Spleen (tissue), 11 donors: ENCODE data around the gene PRR33. TPM values are rescaled to one million over a fixed set of nuclear protein-coding genes. Genes with fewer than 3 reads are reported as not detected.

Source experiments
- DNase-seq: peaks from one replicate; pipeline ENCODE4 v3.0.0-alpha.2; 2020
- H3K27ac ChIP-seq, 8 donors: fragments of 200-600 bp; sonication (generic) in 7 of 8; 1 replicate in 4 of 8; 2 replicates in 4 of 8; pipeline versions ENCODE4 v1.5.0 to v1.8.0; 2016 to 2021; ENCODE audit warnings: inconsistent platforms in 4 of 8, mild to moderate bottlenecking in 4 of 8, moderate library complexity in 1 of 8
- H3K27me3 ChIP-seq, 7 donors: fragments of 200-600 bp; sonication (generic) in 6 of 7; replicated peaks in 1 of 7; 1 replicate in 4 of 7; 2 replicates in 3 of 7; pipeline versions ENCODE4 v1.5.0 to v1.8.0; 2016 to 2021; ENCODE audit warnings: inconsistent platforms in 3 of 7, mild to moderate bottlenecking in 1 of 7
- H3K36me3 ChIP-seq, 6 donors: fragments of 200-600 bp; sonication (generic) in 5 of 6; 1 replicate in 4 of 6; 2 replicates in 2 of 6; pipeline versions ENCODE4 v1.5.0 to v1.8.0; 2016 to 2021; ENCODE audit warnings: inconsistent platforms in 2 of 6
- H3K4me1 ChIP-seq, 6 donors: fragments of 200-600 bp; sonication (generic) in 5 of 6; 1 replicate in 3 of 6; 2 replicates in 3 of 6; pipeline versions ENCODE4 v1.5.0 to v1.8.0; 2016 to 2021; ENCODE audit warnings: inconsistent platforms in 3 of 6
- H3K4me3 ChIP-seq, 8 donors: fragments of 200-600 bp; sonication (generic) in 7 of 8; 1 replicate in 4 of 8; 2 replicates in 4 of 8; pipeline versions ENCODE4 v1.5.0 to v1.8.0; 2016 to 2021; ENCODE audit warnings: inconsistent platforms in 4 of 8, mild to moderate bottlenecking in 4 of 8, moderate library complexity in 2 of 8
- H3K9me3 ChIP-seq, 8 donors: fragments of 200-600 bp; sonication (generic) in 7 of 8; 1 replicate in 4 of 8; 2 replicates in 4 of 8; pipeline versions ENCODE4 v1.5.0 to v1.8.0; 2016 to 2021; ENCODE audit warnings: inconsistent platforms in 4 of 8
- CTCF ChIP-seq, 11 experiments: fragments of 200-600 bp in 7 of 11; fragments of 450-650 bp in 4 of 11; sonication (generic) in 4 of 11; IDR thresholded peaks in 8 of 11; conservative IDR thresholded peaks in 3 of 11; 1 replicate in 7 of 11; 2 replicates in 4 of 11; pipeline versions ENCODE4 v1.4.0 to v1.8.0; 2016 to 2021; ENCODE audit warnings: antibody characterized with exemption in 11 of 11, inconsistent platforms in 4 of 11, mild to moderate bottlenecking in 1 of 11
- POLR2A ChIP-seq, 3 donors: fragments of 450-650 bp; IDR thresholded peaks; one replicate each; pipeline ENCODE4 v1.5.1; 2017; ENCODE audit warnings: antibody characterized with exemption in 3 of 3, mild to moderate bottlenecking in 1 of 3
- POLR2AphosphoS5 ChIP-seq, 3 donors: sonication (generic); formaldehyde crosslinking; IDR thresholded peaks; one replicate each; pipeline ENCODE4 v1.5.1; 2017; ENCODE audit warnings: antibody characterized with exemption in 3 of 3
- WGBS, 5 donors: extraction: QIAGEN DNeasy Blood & Tissue Kit in 3 of 5; methylation state at CpG; one replicate each; pipeline versions ENCODE4 v1.1.5 to v1.1.7; 2013 to 2018; 5-methylcytosine and 5-hydroxymethylcytosine counted together
- intact Hi-C: fragments of 100-400 bp; cut with DNase I; formaldehyde crosslinking; loops from one replicate; pipeline ENCODE4 v1.15.0; 2023; ENCODE audit warnings: low total_unique reads
- polyA plus RNA-seq, 3 donors: library from polyadenylated mRNA; stranded (reverse); fragments of 200-250 nt; gene quantifications; one replicate each; pipeline ENCODE4 v1.2.1, GENCODE V29; 2013
- total RNA-seq, 7 donors: library from RNA; depleted of rRNA in 3 of 7; stranded (reverse); fragments of >200 nt in 3 of 7; fragmentation: NEBNext Ultra II Directional in 4 of 7; extraction: Animal tissue kit (Norgen Biotek cat#: 25700) in 4 of 7; gene quantifications; one replicate each; pipeline versions ENCODE4 v1.1.0 to v1.2.1, GENCODE V29; 2016 to 2021
- donor health status: healthy with polysubstance abuse.
- donor health status: DM: no; HTN: no; CAD: no; lungs with moderate emphysema.
- donor health status: DM: no; HTN: no; CAD: no.
- donor health status: Bipolar disorder and iron deficiency.
- donor health status: healthy.
- donor health status: DM: no; HTN: no; CAD: no.
- donor health status: DM: yes; HTN: yes; CAD: no.

The PRR33 gene
- total and polyA plus RNA-seq, 10 donors, result 0.03 to 0.64 (median 0.20) TPM; not detected in 7

DNA sequence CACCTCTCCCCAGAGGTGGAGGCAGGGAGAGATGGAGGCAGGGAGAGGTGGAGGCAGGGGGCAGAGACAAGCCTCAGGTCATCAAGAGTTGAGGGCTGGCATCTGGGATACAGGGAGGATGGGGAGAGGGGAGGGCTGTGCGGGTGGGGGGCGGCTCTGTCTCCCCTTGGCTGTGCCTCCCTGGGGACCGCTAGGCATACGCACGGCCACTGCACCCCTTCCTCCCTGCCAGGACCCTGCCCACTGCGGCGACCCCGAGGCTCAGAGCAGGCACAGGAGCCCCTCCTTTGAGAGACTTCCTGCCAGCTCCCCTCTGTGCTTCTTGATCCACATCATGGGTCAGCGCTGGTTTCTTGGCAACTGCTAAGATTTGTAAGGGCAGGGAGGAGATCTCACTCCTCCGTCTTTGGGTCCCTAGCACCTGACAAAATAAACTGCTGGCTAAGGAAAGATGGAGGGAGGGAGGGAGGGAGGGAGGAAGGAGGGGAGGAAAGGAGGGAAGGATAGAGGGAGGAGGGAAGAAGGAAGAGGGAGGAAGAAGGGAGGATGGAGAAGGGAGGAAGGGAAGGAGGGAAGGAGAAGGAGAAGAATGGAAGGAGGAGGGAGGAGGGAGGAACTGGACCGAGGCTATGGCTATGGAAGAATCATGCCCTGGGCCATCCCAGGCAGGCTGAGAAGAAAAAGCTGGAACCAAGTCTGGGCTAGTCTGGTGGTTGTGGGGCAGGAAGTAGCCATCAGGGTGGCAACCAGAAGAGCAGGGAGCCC, 18.5 kb downstream of the PRR33 start:
- peak overlapping the region in 7 of 8 donors; percentile 47 to 87 (median 79) for H3K27ac ChIP-seq
- peaks cover 0 to 50% (median 4%) of the 10 kb centered on the region in 6 donors for H3K36me3 ChIP-seq
- H3K27me3 ChIP-seq, result no peaks in the 10 kb centered on the region
- intact Hi-C loops, result no loop called here
- peaks cover 27 to 96% (median 65%) of the 10 kb centered on the region in 6 donors for H3K4me1 ChIP-seq
- peak overlapping the region in 6 of 8 donors; percentile 15 to 71 (median 45) for H3K4me3 ChIP-seq
- DNase-seq, result peak; percentile 66
- WGBS, 5 donors, result 38 to 64% (median 47%) methylated on average over 11 of the region's 11 CpGs
- TF ChIP-seq CTCF (IDR thresholded peaks at IDR 0.05 in 8 of 11, conservative IDR thresholded peaks at IDR 0.05 in 3 of 11) (no peak), POLR2AphosphoS5 (IDR thresholded peaks at IDR 0.05) (peak in 1 of 3 donors; percentile 33), POLR2A (IDR thresholded peaks at IDR 0.05) (no peak)
- no peaks in the 10 kb centered on the region for H3K9me3 ChIP-seq

DNA sequence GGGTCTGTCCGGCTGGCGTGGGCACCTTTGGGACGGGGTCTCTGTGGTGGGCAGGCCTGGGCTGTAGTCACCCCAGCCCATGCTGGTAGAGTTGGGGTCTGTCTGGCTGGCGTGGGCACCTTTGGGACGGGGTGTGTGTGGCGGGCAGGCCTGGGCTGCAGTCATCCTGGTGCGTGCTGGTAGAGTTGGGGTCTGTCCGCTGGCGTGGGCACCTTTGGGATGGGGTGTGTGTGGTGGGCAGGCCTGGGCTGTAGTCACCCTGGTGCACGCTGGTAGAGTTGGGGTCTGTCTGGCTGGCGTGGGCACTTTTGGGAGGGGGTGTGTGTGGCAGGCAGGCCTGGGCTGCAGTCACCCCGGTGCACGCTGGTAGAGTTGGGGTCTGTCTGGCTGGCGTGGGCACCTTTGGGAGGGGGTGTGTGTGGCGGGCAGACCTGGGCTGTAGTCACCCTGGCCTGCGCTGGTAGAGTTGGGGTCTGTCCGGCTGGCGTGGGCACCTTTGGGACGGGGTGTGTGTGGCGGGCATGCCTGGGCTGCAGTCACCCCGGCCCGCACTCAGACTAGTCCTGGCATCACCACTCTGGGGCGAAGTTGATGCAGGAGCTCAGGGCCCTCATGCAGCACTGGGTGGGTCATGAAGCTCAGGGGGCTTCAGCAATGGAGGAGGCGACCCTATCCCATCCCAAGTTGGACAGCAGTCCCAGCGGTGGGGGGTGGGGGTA, 19.3 kb downstream of the PRR33 start:
- intact Hi-C loops, result no loop called here
- Histone ChIP-seq H3K4me3 (peak overlapping the region in 6 of 8 donors; percentile 15 to 71 (median 45)), H3K27me3 (no peaks in the 10 kb centered on the region), H3K27ac (peak overlapping the region in 6 of 8 donors; percentile 51 to 87 (median 84)), H3K9me3 (no peaks in the 10 kb centered on the region), H3K4me1 (peaks cover 29 to 96% (median 65%) of the 10 kb centered on the region in 6 donors), H3K36me3 (peaks cover 0 to 50% (median 2%) of the 10 kb centered on the region in 6 donors)
- TF ChIP-seq CTCF (IDR thresholded peaks at IDR 0.05 in 8 of 11, conservative IDR thresholded peaks at IDR 0.05 in 3 of 11) (no peak), POLR2AphosphoS5 (IDR thresholded peaks at IDR 0.05) (no peak), POLR2A (IDR thresholded peaks at IDR 0.05) (no peak)
- no peak for DNase-seq
- WGBS, 5 donors, result 73 to 90% (median 78%) methylated on average over 16 to 25 of the region's 25 CpGs

DNA sequence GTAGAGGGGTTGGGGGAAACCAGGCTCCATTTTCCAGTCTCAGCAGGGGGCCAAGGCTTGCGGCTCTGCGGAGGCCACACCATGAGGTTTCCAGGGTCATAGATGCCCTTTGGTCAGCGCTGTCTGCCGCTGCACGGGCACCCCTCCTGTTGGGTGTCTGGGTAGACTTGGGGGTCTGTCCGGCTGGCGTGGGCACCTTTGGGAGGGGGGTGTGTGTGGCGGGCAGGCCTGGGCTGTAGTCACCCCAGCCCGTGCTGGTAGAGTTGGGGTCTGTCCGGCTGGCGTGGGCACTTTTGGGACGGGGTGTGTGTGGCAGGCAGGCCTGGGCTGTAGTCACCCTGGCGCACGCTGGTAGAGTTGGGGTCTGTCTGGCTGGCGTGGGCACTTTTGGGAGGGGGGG, 20.2 kb downstream of the PRR33 start:
- peak; percentile 74 for DNase-seq
- Histone ChIP-seq H3K27ac (peak overlapping the region; percentile 53 to 87 (median 81)), H3K9me3 (no peaks in the 10 kb centered on the region), H3K4me3 (peak overlapping the region; percentile 32 to 71 (median 46)), H3K27me3 (no peaks in the 10 kb centered on the region), H3K4me1 (peaks cover 27 to 96% (median 66%) of the 10 kb centered on the region in 6 donors), H3K36me3 (peaks cover 0 to 52% (median 2%) of the 10 kb centered on the region in 6 donors)
- intact Hi-C loops, result no loop called here
- TF ChIP-seq POLR2A (IDR thresholded peaks at IDR 0.05) (no peak), CTCF (IDR thresholded peaks at IDR 0.05 in 8 of 11, conservative IDR thresholded peaks at IDR 0.05 in 3 of 11) (no peak), POLR2AphosphoS5 (IDR thresholded peaks at IDR 0.05) (no peak)
- WGBS, 5 donors, result 59 to 92% (median 77%) methylated on average over 7 to 15 of the region's 15 CpGs
